Measurements from ENCODE around the gene LRRFIP2.

LRRFIP2 gene

DNA sequence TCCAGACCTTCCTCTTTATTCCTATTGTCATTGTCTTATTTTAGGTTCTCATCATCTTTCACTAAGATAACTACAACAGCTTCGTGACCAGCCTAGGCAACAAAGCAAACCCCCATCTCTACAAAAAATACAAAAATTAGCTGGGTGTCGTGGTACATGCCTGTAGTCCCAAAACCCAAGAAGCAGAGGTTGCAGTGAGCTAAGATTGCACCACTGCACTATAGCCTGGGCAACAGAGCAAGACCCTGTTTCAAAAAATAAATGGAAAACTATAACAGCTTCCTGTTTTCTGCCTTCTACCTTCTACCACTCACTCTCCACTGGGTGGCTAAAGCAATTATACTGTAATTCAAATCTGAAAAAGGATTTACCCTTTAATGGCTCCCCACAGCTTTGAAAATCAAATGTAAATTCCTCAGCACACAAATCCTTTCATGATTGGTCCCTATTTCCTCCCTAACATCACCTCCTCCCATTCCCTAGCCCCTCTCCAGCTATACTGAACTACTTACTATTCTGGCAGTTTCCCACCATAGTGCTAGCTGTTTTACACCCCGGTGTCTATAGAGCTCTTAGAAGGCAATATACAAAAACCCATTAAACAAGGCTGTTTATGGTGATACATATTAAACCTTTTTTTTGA lies 33.4 kb downstream of the LRRFIP2 start:
- Mint-ChIP-seq H3K27me3 (no peaks in the 10 kb centered on the region), H3K4me3 (no peak overlapping the region), H3K9me3 (no peaks in the 10 kb centered on the region), H3K27ac (no peak overlapping the region), H3K4me1 (peaks cover 22% of the 10 kb centered on the region), H3K36me3 (peaks cover 28% of the 10 kb centered on the region)
- ATAC-seq = no peak

- peaks cover 17% of the 10 kb centered on the region for H3K36me3 Mint-ChIP-seq
- no peak overlapping the region for H3K4me3 Mint-ChIP-seq
- ATAC-seq = no peak
Observed at GRCh38 chr3:37139567-37140052, 34.8 kb downstream of the LRRFIP2 start.

GRCh38 chr3:37138816-37139215 lies 35.6 kb downstream of the LRRFIP2 start:
- peaks cover 10% of the 10 kb centered on the region for H3K4me1 Mint-ChIP-seq
- H3K27ac Mint-ChIP-seq = no peak overlapping the region
- ATAC-seq = no peak
- no peak overlapping the region for H3K4me3 Mint-ChIP-seq
- H3K9me3 Mint-ChIP-seq = no peaks in the 10 kb centered on the region
- no peaks in the 10 kb centered on the region for H3K27me3 Mint-ChIP-seq
- H3K36me3 Mint-ChIP-seq = peaks cover 9% of the 10 kb centered on the region

More at GRCh38 chr3:37139567-37140052, 34.8 kb downstream of the LRRFIP2 start:
- Mint-ChIP-seq H3K4me1 (peaks cover 11% of the 10 kb centered on the region), H3K27me3 (no peaks in the 10 kb centered on the region), H3K9me3 (no peaks in the 10 kb centered on the region), H3K27ac (no peak overlapping the region)

DNA sequence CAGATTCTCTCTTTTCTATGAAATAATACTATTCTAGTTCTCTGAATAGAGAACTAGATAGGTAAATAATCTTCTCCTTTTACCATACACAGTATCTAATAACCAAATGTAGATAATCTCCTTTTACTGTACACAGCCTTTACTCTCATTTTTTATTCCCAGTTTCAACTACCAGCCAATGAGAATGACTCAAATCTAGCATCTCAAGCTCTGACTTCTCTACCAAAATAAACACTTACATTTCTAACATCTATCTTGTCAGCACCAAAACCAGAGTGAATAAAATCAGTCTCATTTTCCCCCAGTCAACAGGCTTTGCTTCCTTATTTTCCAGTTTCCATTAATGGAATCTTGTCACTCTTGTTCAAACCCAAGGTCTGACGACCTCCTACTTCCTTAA lies 36.9 kb downstream of the LRRFIP2 start:
- ATAC-seq = no peak
- Mint-ChIP-seq H3K4me1 (peaks cover 10% of the 10 kb centered on the region), H3K27ac (no peak overlapping the region), H3K4me3 (no peak overlapping the region), H3K36me3 (peaks cover 7% of the 10 kb centered on the region), H3K27me3 (no peaks in the 10 kb centered on the region), H3K9me3 (no peaks in the 10 kb centered on the region)

DNA sequence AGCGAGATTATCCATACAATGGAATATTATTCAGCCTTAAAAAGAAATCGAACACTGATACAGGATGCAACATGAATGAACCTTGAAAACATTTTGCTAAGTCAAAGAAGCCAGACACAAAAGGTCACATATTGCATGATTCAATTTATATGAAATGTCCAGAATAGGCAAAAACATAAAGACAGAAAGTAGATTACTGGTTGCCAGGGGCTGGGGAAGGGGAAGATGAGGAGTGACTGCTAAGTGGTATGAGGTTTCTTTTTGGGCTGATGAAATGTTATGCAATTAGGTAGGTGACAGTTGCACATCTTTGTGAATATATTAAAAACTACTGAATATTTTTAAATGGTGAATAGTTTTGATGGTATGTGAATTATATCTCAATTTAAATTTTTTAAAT lies 38.3 kb downstream of the LRRFIP2 start:
- H3K27ac Mint-ChIP-seq = no peak overlapping the region
- no peak for ATAC-seq
- peaks cover 10% of the 10 kb centered on the region for H3K4me1 Mint-ChIP-seq
- H3K36me3 Mint-ChIP-seq = peaks cover 11% of the 10 kb centered on the region
- no peaks in the 10 kb centered on the region for H3K27me3 Mint-ChIP-seq
- no peak overlapping the region for H3K4me3 Mint-ChIP-seq
- H3K9me3 Mint-ChIP-seq = no peaks in the 10 kb centered on the region

DNA sequence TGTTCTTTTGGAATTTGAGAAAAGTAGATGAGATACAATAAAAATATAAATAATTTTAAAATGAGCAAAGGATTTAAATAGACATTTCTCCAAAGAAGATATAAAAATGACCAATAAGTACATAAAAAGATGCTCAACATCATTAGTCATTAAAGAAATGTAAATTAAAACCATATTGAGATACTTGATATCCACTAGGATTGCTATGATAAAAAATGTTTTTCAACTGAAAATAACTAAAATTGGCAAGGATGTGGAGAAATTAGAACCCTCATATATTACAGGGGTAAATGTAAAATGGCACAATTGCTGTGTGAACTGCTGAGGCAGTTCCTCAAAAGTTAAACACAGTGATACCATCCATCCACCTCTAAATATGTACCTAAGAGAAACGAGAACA lies 38.8 kb downstream of the LRRFIP2 start:
- no peak overlapping the region for H3K27ac Mint-ChIP-seq
- ATAC-seq = no peak
- peaks cover 10% of the 10 kb centered on the region for H3K4me1 Mint-ChIP-seq
- peaks cover 14% of the 10 kb centered on the region for H3K36me3 Mint-ChIP-seq
- H3K27me3 Mint-ChIP-seq = no peaks in the 10 kb centered on the region
- no peak overlapping the region for H3K4me3 Mint-ChIP-seq
- H3K9me3 Mint-ChIP-seq = no peaks in the 10 kb centered on the region

- Mint-ChIP-seq H3K36me3 (peaks cover 21% of the 10 kb centered on the region), H3K27me3 (no peaks in the 10 kb centered on the region), H3K9me3 (no peaks in the 10 kb centered on the region), H3K4me1 (peaks cover 8% of the 10 kb centered on the region), H3K27ac (no peak overlapping the region), H3K4me3 (no peak overlapping the region)
- ATAC-seq = no peak
Observed at GRCh38 chr3:37132334-37132733, 42.0 kb downstream of the LRRFIP2 start.

DNA sequence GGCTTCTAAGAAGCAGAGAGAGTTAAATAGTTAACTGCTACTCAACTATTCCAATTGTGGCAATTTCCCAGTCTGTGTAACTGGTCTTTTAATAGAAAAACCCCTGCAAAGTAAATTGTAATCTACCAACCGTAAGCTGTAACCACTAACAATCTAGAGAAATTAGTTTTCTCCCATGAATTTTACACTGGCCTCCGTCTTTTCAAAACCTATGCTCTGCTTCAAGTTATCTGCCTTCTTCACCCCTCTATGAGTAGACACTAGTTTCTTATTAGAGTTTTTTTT lies 42.6 kb downstream of the LRRFIP2 start:
- Mint-ChIP-seq H3K4me3 (no peak overlapping the region), H3K27me3 (no peaks in the 10 kb centered on the region), H3K9me3 (no peaks in the 10 kb centered on the region), H3K36me3 (peaks cover 21% of the 10 kb centered on the region), H3K4me1 (peaks cover 5% of the 10 kb centered on the region), H3K27ac (no peak overlapping the region)
- ATAC-seq = no peak

- no peak for ATAC-seq
- Mint-ChIP-seq H3K27ac (no peak overlapping the region), H3K27me3 (no peaks in the 10 kb centered on the region), H3K9me3 (no peaks in the 10 kb centered on the region), H3K4me3 (no peak overlapping the region), H3K36me3 (peaks cover 21% of the 10 kb centered on the region), H3K4me1 (peaks cover 5% of the 10 kb centered on the region)
Observed at GRCh38 chr3:37130984-37131859, 43.2 kb downstream of the LRRFIP2 start.

GRCh38 chr3:37130448-37130847 lies 43.9 kb downstream of the LRRFIP2 start:
- no peak for ATAC-seq
- H3K9me3 Mint-ChIP-seq = no peaks in the 10 kb centered on the region

DNA sequence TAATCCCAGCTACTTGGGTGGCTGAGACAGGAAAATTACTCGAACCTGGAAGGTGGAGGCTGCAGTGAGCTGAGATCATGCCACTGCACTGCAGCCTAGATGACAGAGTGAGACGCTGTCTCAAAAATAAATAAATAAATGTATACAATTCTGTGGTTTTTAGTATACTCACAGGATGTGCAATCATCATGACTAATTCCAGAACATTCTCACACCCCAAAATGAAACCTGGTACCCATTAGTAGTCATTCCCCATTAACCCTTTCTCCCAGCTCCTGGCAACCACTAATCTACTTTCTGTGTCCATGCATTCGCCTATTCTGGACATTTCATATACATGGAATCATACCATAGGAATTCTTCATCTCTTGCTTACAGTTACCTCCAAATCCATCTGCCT lies 44.5 kb downstream of the LRRFIP2 start:
- Mint-ChIP-seq H3K27ac (no peak overlapping the region), H3K36me3 (peaks cover 21% of the 10 kb centered on the region), H3K4me1 (peaks cover 5% of the 10 kb centered on the region), H3K9me3 (no peaks in the 10 kb centered on the region), H3K27me3 (no peaks in the 10 kb centered on the region), H3K4me3 (no peak overlapping the region)
- no peak for ATAC-seq

More at GRCh38 chr3:37130448-37130847, 43.9 kb downstream of the LRRFIP2 start:
- Mint-ChIP-seq H3K36me3 (peaks cover 21% of the 10 kb centered on the region), H3K27me3 (no peaks in the 10 kb centered on the region), H3K27ac (no peak overlapping the region), H3K4me3 (no peak overlapping the region), H3K4me1 (peaks cover 5% of the 10 kb centered on the region)

GRCh38 chr3:37127340-37127739 lies 47.0 kb downstream of the LRRFIP2 start:
- Mint-ChIP-seq H3K36me3 (peaks cover 22% of the 10 kb centered on the region), H3K27ac (no peak overlapping the region), H3K4me3 (no peak overlapping the region), H3K4me1 (peaks cover 5% of the 10 kb centered on the region), H3K9me3 (no peaks in the 10 kb centered on the region), H3K27me3 (no peaks in the 10 kb centered on the region)
- no peak for ATAC-seq

DNA sequence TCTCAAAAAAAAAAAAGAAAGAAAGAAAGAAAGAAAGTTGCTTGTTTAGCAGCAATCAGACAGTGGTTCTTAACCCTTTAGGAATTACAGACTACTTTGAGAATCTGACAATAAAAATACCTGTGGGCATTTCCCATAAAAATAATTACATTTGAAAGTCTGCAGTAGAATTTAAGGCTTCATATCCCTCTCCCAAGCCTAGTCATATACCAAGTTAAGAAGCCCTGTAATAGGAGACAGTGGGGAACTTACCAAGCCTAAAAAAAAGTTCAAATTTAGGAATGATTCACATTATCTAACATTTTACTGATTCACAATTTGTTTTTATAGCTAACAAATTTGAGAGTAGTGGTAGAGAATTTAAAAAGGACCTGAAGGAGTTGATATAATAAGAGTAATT lies 47.5 kb downstream of the LRRFIP2 start:
- peaks cover 5% of the 10 kb centered on the region for H3K4me1 Mint-ChIP-seq
- no peak overlapping the region for H3K27ac Mint-ChIP-seq
- no peaks in the 10 kb centered on the region for H3K27me3 Mint-ChIP-seq
- H3K4me3 Mint-ChIP-seq = no peak overlapping the region
- no peak for ATAC-seq
- H3K9me3 Mint-ChIP-seq = no peaks in the 10 kb centered on the region
- peaks cover 27% of the 10 kb centered on the region for H3K36me3 Mint-ChIP-seq

DNA sequence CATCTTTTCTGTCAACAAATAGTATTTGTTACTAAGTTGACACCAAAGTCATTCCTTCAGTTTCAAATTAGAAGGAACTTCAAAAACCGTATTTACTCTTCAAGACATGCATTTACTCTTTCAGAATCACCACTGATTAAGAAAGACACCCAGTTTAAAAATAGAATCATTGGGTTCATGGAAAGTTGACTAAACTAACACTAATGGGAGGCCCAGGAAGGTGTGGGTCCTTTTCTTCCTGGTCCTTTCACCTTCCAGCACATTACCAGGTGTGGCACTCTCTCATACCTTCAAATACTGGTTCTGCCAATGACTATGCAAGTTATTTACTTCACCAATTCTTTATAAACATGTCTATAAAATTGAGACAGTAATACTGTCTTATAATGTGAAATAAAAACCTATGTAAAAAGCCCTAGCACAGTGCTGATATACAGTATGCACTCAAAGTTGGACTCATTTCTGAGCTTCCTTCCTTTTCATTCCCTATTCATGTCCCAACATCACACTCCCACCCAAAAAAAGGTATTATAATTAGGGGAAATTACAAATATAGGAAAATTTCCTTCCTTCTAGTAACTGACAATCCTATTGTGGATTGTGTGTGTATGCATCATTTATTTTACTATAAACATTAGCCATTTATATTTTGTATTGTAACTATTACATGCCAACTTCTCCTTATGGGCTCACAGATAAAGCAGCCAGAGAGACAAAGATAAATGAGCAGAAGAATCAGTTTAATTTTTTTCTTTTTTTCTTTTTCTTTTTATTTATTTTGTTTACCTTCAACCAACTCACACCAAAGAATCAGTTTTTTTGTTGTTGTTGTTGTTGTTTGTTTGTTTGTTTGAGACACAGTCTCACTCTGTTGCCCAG lies 48.9 kb downstream of the LRRFIP2 start:
- no peaks in the 10 kb centered on the region for H3K27me3 Mint-ChIP-seq
- ATAC-seq = no peak
- H3K9me3 Mint-ChIP-seq = no peaks in the 10 kb centered on the region

DNA sequence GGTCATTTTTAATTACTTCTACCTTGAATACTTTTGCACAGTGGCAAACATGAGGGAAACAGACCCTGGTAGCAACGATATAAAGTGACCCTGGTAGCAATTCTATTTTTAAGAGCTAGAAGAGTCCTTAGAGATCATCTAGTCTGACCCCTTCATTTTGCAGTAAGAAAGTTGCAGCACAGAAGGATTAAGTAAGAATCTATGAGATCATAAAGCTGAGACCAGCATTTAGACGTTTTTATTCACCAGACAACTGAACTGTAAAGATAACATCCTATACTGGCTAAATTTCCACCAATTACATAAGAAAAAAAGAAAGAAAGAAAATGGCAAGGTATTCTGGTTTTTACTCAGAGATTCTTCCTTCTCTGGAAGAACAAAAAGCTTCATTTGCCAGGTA lies 49.9 kb downstream of the LRRFIP2 start:
- no peak overlapping the region for H3K27ac Mint-ChIP-seq
- no peaks in the 10 kb centered on the region for H3K9me3 Mint-ChIP-seq
- no peaks in the 10 kb centered on the region for H3K4me1 Mint-ChIP-seq
- no peak overlapping the region for H3K4me3 Mint-ChIP-seq
- ATAC-seq = no peak
- H3K36me3 Mint-ChIP-seq = peaks cover 16% of the 10 kb centered on the region
- H3K27me3 Mint-ChIP-seq = no peaks in the 10 kb centered on the region

More for the DNA sequence above, 48.9 kb downstream of the LRRFIP2 start:
- Mint-ChIP-seq H3K4me1 (peaks cover 5% of the 10 kb centered on the region), H3K27ac (no peak overlapping the region), H3K36me3 (peaks cover 24% of the 10 kb centered on the region), H3K4me3 (no peak overlapping the region)
